ENCODE data around the gene ARFIP1. TPM values are rescaled to one million over a fixed set of nuclear protein-coding genes. Genes with fewer than 3 reads are reported as not detected.
A peak's percentile ranks its signal among the peaks of the same experiment; 100 is the strongest.

Gene ARFIP1
- total RNA-seq (18.5 TPM), polyA plus RNA-seq (26.7 TPM)
- long read RNA-seq, donor 1: 0 reads
- long read RNA-seq, donor 2: 0 reads
- long read RNA-seq, donor 3, partial matches to known transcripts: 0 of 2 reads
- long read RNA-seq, donor 3, other reads (novel, unspliced or antisense): 0 of 2 reads
- long read RNA-seq, donor 4, partial matches to known transcripts: 0 of 3 reads
- long read RNA-seq, donor 4, other reads (novel, unspliced or antisense): 0 of 3 reads
- long read RNA-seq, donor 5, partial matches to known transcripts: 10 of 14 reads
- long read RNA-seq, donor 5, other reads (novel, unspliced or antisense): 0 of 14 reads
- long read RNA-seq, donor 6, partial matches to known transcripts: 6 of 11 reads
- long read RNA-seq, donor 6, other reads (novel, unspliced or antisense): 0 of 11 reads
- long read RNA-seq, donor 7, partial matches to known transcripts: 0 of 5 reads
- long read RNA-seq, donor 7, other reads (novel, unspliced or antisense): 0 of 5 reads
- long read RNA-seq, donor 8, partial matches to known transcripts: 0 of 2 reads
- long read RNA-seq, donor 8, other reads (novel, unspliced or antisense): 0 of 2 reads
- long read RNA-seq, donor 9, partial matches to known transcripts: 0 of 1 reads
- long read RNA-seq, donor 9, other reads (novel, unspliced or antisense): 0 of 1 reads
- long read RNA-seq, donor 10, partial matches to known transcripts: 0 of 3 reads
- long read RNA-seq, donor 10, other reads (novel, unspliced or antisense): 0 of 3 reads

GRCh38 chr4:152779513-152780266 is at the start of gene ARFIP1, which contains the start of gene TIGD4:
TSS of gene ARFIP1 (plus strand) at chr4:152779954. CDS start at chr4:152829634, 49,680 bp downstream.
TSS of gene TIGD4 (minus strand) at chr4:152779730. CDS start at chr4:152771004, 8,726 bp downstream.
- Histone ChIP-seq H3K27me3 (ENCODE audit: control insufficient read depth in 2 of 2, insufficient read depth in 1 of 2, low read length in 1 of 2) (no peaks in the 10 kb centered on the region), H3K27ac (ENCODE audit: low read depth in 1 of 2, low read length in 1 of 2) (peak within 1 kb of the TSS; percentile 81 to 87), H3K4me1 (ENCODE audit: control insufficient read depth in 2 of 2, insufficient read depth in 2 of 2, low read length in 2 of 2) (peaks cover 5 to 14% of the 10 kb centered on the region in 2 donors), H3K9me3 (ENCODE audit: control insufficient read depth in 2 of 2, insufficient read depth in 1 of 2, low read length in 1 of 2) (no peaks in the 10 kb centered on the region), H3K36me3 (ENCODE audit: control insufficient read depth in 2 of 2, insufficient read depth in 2 of 2, low read length in 1 of 2) (no peaks in the 10 kb centered on the region), H3K4me3 (ENCODE audit: low read length in 2 of 2) (peak within 1 kb of the TSS; percentile 62 to 92)
- DNase-seq (ENCODE audit: low read depth in 6 of 9, low spot score in 9 of 9): peak; percentile 73 to 95 (median 89)
- under 1% methylated on average over 55 of the region's 55 CpGs for WGBS

GRCh38 chr4:152731997-152732396 is 47.8 kb upstream of the ARFIP1 start:
- Histone ChIP-seq H3K9me3 (ENCODE audit: control insufficient read depth in 2 of 2, insufficient read depth in 1 of 2, low read length in 1 of 2) (no peaks in the 10 kb centered on the region), H3K27me3 (ENCODE audit: control insufficient read depth in 2 of 2, insufficient read depth in 1 of 2, low read length in 1 of 2) (no peaks in the 10 kb centered on the region), H3K4me3 (ENCODE audit: low read length in 2 of 2) (no peak overlapping the region), H3K27ac (ENCODE audit: low read depth in 1 of 2, low read length in 1 of 2) (no peak overlapping the region), H3K4me1 (ENCODE audit: control insufficient read depth in 2 of 2, insufficient read depth in 2 of 2, low read length in 2 of 2) (no peaks in the 10 kb centered on the region), H3K36me3 (ENCODE audit: control insufficient read depth in 2 of 2, insufficient read depth in 2 of 2, low read length in 1 of 2) (no peaks in the 10 kb centered on the region)
- no peak for DNase-seq (ENCODE audit: low read depth in 6 of 9, low spot score in 9 of 9)
- over 99% methylated on average over 2 of the region's 2 CpGs for WGBS

GRCh38 chr4:152734015-152734698 is 45.6 kb upstream of the ARFIP1 start:
- no peak overlapping the region for H3K27ac ChIP-seq (ENCODE audit: low read depth in 1 of 2, low read length in 1 of 2)
- no peak overlapping the region for H3K4me3 ChIP-seq (ENCODE audit: low read length in 2 of 2)
- no peaks in the 10 kb centered on the region for H3K27me3 ChIP-seq (ENCODE audit: control insufficient read depth in 2 of 2, insufficient read depth in 1 of 2, low read length in 1 of 2)
- H3K36me3 ChIP-seq (ENCODE audit: control insufficient read depth in 2 of 2, insufficient read depth in 2 of 2, low read length in 1 of 2): no peaks in the 10 kb centered on the region
- DNase-seq (ENCODE audit: low read depth in 6 of 9, low spot score in 9 of 9): no peak
- 97% methylated on average over 5 of the region's 5 CpGs for WGBS
- H3K9me3 ChIP-seq (ENCODE audit: control insufficient read depth in 2 of 2, insufficient read depth in 1 of 2, low read length in 1 of 2): no peaks in the 10 kb centered on the region
- no peaks in the 10 kb centered on the region for H3K4me1 ChIP-seq (ENCODE audit: control insufficient read depth in 2 of 2, insufficient read depth in 2 of 2, low read length in 2 of 2)

GRCh38 chr4:152734699-152735050 is 45.1 kb upstream of the ARFIP1 start:
- H3K4me1 ChIP-seq (ENCODE audit: control insufficient read depth in 2 of 2, insufficient read depth in 2 of 2, low read length in 2 of 2): no peaks in the 10 kb centered on the region
- 86% methylated on average over 3 of the region's 3 CpGs for WGBS
- no peaks in the 10 kb centered on the region for H3K27me3 ChIP-seq (ENCODE audit: control insufficient read depth in 2 of 2, insufficient read depth in 1 of 2, low read length in 1 of 2)
- H3K36me3 ChIP-seq (ENCODE audit: control insufficient read depth in 2 of 2, insufficient read depth in 2 of 2, low read length in 1 of 2): no peaks in the 10 kb centered on the region
- no peak for DNase-seq (ENCODE audit: low read depth in 6 of 9, low spot score in 9 of 9)
- no peaks in the 10 kb centered on the region for H3K9me3 ChIP-seq (ENCODE audit: control insufficient read depth in 2 of 2, insufficient read depth in 1 of 2, low read length in 1 of 2)
- no peak overlapping the region for H3K4me3 ChIP-seq (ENCODE audit: low read length in 2 of 2)
- no peak overlapping the region for H3K27ac ChIP-seq (ENCODE audit: low read depth in 1 of 2, low read length in 1 of 2)

- Histone ChIP-seq H3K9me3 (ENCODE audit: control insufficient read depth in 2 of 2, insufficient read depth in 1 of 2, low read length in 1 of 2) (no peaks in the 10 kb centered on the region), H3K4me1 (ENCODE audit: control insufficient read depth in 2 of 2, insufficient read depth in 2 of 2, low read length in 2 of 2) (no peaks in the 10 kb centered on the region), H3K36me3 (ENCODE audit: control insufficient read depth in 2 of 2, insufficient read depth in 2 of 2, low read length in 1 of 2) (no peaks in the 10 kb centered on the region), H3K27me3 (ENCODE audit: control insufficient read depth in 2 of 2, insufficient read depth in 1 of 2, low read length in 1 of 2) (no peaks in the 10 kb centered on the region), H3K4me3 (ENCODE audit: low read length in 2 of 2) (no peak overlapping the region), H3K27ac (ENCODE audit: low read depth in 1 of 2, low read length in 1 of 2) (no peak overlapping the region)
- 34% methylated on average over 2 of the region's 2 CpGs for WGBS
- peak in 3 of 9 donors; percentile 2 to 34 (median 5) for DNase-seq (ENCODE audit: low read depth in 6 of 9, low spot score in 9 of 9)
Observed at GRCh38 chr4:152735396-152735859, 44.3 kb upstream of the ARFIP1 start.

GRCh38 chr4:152735906-152736305 is 43.8 kb upstream of the ARFIP1 start:
- Histone ChIP-seq H3K4me1 (ENCODE audit: control insufficient read depth in 2 of 2, insufficient read depth in 2 of 2, low read length in 2 of 2) (no peaks in the 10 kb centered on the region), H3K9me3 (ENCODE audit: control insufficient read depth in 2 of 2, insufficient read depth in 1 of 2, low read length in 1 of 2) (no peaks in the 10 kb centered on the region), H3K27me3 (ENCODE audit: control insufficient read depth in 2 of 2, insufficient read depth in 1 of 2, low read length in 1 of 2) (no peaks in the 10 kb centered on the region), H3K36me3 (ENCODE audit: control insufficient read depth in 2 of 2, insufficient read depth in 2 of 2, low read length in 1 of 2) (no peaks in the 10 kb centered on the region), H3K4me3 (ENCODE audit: low read length in 2 of 2) (no peak overlapping the region), H3K27ac (ENCODE audit: low read depth in 1 of 2, low read length in 1 of 2) (no peak overlapping the region)
- WGBS: 90% methylated on average over 3 of the region's 3 CpGs
- DNase-seq (ENCODE audit: low read depth in 6 of 9, low spot score in 9 of 9): no peak

- Histone ChIP-seq H3K9me3 (ENCODE audit: control insufficient read depth in 2 of 2, insufficient read depth in 1 of 2, low read length in 1 of 2) (no peaks in the 10 kb centered on the region), H3K36me3 (ENCODE audit: control insufficient read depth in 2 of 2, insufficient read depth in 2 of 2, low read length in 1 of 2) (no peaks in the 10 kb centered on the region), H3K4me1 (ENCODE audit: control insufficient read depth in 2 of 2, insufficient read depth in 2 of 2, low read length in 2 of 2) (no peaks in the 10 kb centered on the region), H3K4me3 (ENCODE audit: low read length in 2 of 2) (no peak overlapping the region), H3K27me3 (ENCODE audit: control insufficient read depth in 2 of 2, insufficient read depth in 1 of 2, low read length in 1 of 2) (no peaks in the 10 kb centered on the region), H3K27ac (ENCODE audit: low read depth in 1 of 2, low read length in 1 of 2) (no peak overlapping the region)
- DNase-seq (ENCODE audit: low read depth in 6 of 9, low spot score in 9 of 9): no peak
- 63% methylated on average over 3 of the region's 3 CpGs for WGBS
Observed at GRCh38 chr4:152738827-152739226, 40.9 kb upstream of the ARFIP1 start.

GRCh38 chr4:152747444-152747843 is 32.3 kb upstream of the ARFIP1 start:
- Histone ChIP-seq H3K36me3 (ENCODE audit: control insufficient read depth in 2 of 2, insufficient read depth in 2 of 2, low read length in 1 of 2) (no peaks in the 10 kb centered on the region), H3K9me3 (ENCODE audit: control insufficient read depth in 2 of 2, insufficient read depth in 1 of 2, low read length in 1 of 2) (peaks cover 0 to 20% of the 10 kb centered on the region in 2 donors), H3K27ac (ENCODE audit: low read depth in 1 of 2, low read length in 1 of 2) (no peak overlapping the region), H3K4me1 (ENCODE audit: control insufficient read depth in 2 of 2, insufficient read depth in 2 of 2, low read length in 2 of 2) (no peaks in the 10 kb centered on the region), H3K4me3 (ENCODE audit: low read length in 2 of 2) (no peak overlapping the region), H3K27me3 (ENCODE audit: control insufficient read depth in 2 of 2, insufficient read depth in 1 of 2, low read length in 1 of 2) (no peaks in the 10 kb centered on the region)
- DNase-seq (ENCODE audit: low read depth in 6 of 9, low spot score in 9 of 9): no peak
- WGBS: 89% methylated on average over 2 of the region's 2 CpGs

Data from thymus (tissue), 14 donors.